ENCODE results near the gene SMARCC1.

DNA sequence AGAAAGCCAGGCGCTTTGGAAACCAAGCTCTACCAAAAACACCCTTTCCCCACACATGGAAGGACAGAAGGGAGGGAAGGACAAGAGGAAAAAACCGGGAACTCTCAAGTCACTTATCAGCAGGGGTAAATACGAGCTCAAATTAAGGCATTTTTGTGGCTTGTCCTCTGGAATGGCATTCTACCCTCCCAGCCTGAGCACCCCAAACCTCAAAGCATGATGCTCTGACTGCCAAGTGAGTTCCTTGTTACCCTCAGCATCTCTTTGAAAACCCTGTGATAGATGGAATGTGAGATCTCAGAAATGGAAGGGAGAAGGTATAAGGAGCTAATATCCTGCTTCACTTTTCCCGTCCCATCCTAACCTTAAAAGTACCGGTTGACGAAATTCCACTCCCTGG is 194.9 kb downstream of the SMARCC1 start:
- no peak for TF ChIP-seq CTCF (IDR thresholded peaks at IDR 0.05; ENCODE audit: poor library complexity)
- TF ChIP-seq EZH2phosphoT487 (IDR thresholded peaks at IDR 0.05; ENCODE audit: low read depth, severe bottlenecking, unreplicated experiment): no peak
- no peak for TF ChIP-seq EZH2 (IDR thresholded peaks at IDR 0.05; ENCODE audit: borderline replicate concordance)
